ENCODE measurements around the gene ANKS3. TPM values are rescaled to one million over a fixed set of nuclear protein-coding genes. Genes with fewer than 3 reads are reported as not detected.

Gene ANKS3
- 13.7 and 22.4 TPM in 2 replicates for total RNA-seq

- no peak for TF ChIP-seq CTCF (conservative IDR thresholded peaks at IDR 0.05; ENCODE audit: low read depth, low read length)
- H3K4me3 ChIP-seq (ENCODE audit: low read depth, low read length), result peak within 1 kb of the TSS; percentile 100
- DNase-seq (ENCODE audit: low read depth), result peak; percentile 54
These were observed at the start of gene ANKS3, which contains the start of gene DNAAF8 for GRCh38 chr16:4734063-4734729. TSS of gene ANKS3 (minus strand) at chr16:4734271. CDS start at chr16:4730149, 4,122 bp downstream. TSS of gene DNAAF8 (plus strand) at chr16:4734537. CDS start at chr16:4736515, 1,978 bp downstream.

GRCh38 chr16:4783251-4783950, 49.3 kb upstream of the ANKS3 start:
- TF ChIP-seq CTCF (conservative IDR thresholded peaks at IDR 0.05; ENCODE audit: low read depth, low read length), result no peak
- H3K4me3 ChIP-seq (ENCODE audit: low read depth, low read length), result no peak overlapping the region
- no peak for DNase-seq (ENCODE audit: low read depth)

- no peak for TF ChIP-seq CTCF (conservative IDR thresholded peaks at IDR 0.05; ENCODE audit: low read depth, low read length)
- no peak overlapping the region for H3K4me3 ChIP-seq (ENCODE audit: low read depth, low read length)
- no peak for DNase-seq (ENCODE audit: low read depth)
These were observed 46.2 kb upstream of the ANKS3 start for GRCh38 chr16:4780235-4780634.

GRCh38 chr16:4778050-4778392, 44.0 kb upstream of the ANKS3 start:
- no peak overlapping the region for H3K4me3 ChIP-seq (ENCODE audit: low read depth, low read length)
- no peak for DNase-seq (ENCODE audit: low read depth)
- TF ChIP-seq CTCF (conservative IDR thresholded peaks at IDR 0.05; ENCODE audit: low read depth, low read length), result no peak

- no peak for TF ChIP-seq CTCF (conservative IDR thresholded peaks at IDR 0.05; ENCODE audit: low read depth, low read length)
- DNase-seq (ENCODE audit: low read depth), result no peak
- H3K4me3 ChIP-seq (ENCODE audit: low read depth, low read length), result no peak overlapping the region
These were observed 43.4 kb upstream of the ANKS3 start for GRCh38 chr16:4777339-4778049.

GRCh38 chr16:4776141-4776705, 42.2 kb upstream of the ANKS3 start:
- no peak overlapping the region for H3K4me3 ChIP-seq (ENCODE audit: low read depth, low read length)
- no peak for TF ChIP-seq CTCF (conservative IDR thresholded peaks at IDR 0.05; ENCODE audit: low read depth, low read length)
- no peak for DNase-seq (ENCODE audit: low read depth)
